Epidermal melanocyte (primary cell): ENCODE data around the gene SH3PXD2A.

Source experiments
- DNase-seq: peaks from one replicate; pipeline ENCODE4 v3.0.0; 2011; ENCODE audit warnings: low spot score; ENCODE audit not compliant: insufficient read length

SH3PXD2A gene

DNA sequence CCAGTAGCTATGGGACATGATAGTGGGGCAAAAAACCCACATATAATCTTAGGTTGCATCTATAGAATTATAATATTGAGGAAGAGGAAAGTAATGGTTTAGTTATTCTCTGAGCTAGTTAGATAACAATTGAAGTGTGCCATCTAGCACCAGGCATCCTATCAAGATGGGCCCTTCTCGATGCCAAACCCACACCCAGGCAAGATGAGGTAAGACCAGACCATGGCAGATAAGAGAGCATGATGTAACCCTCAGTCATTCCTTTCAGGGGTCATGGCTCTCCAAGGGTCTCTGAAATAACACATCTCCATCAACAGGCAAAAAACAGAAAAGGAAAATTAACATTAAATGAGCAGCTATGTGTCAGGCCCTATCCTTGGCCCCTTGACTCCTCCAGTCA lies 128.7 kb downstream of the SH3PXD2A start:
- no peak for DNase-seq

DNA sequence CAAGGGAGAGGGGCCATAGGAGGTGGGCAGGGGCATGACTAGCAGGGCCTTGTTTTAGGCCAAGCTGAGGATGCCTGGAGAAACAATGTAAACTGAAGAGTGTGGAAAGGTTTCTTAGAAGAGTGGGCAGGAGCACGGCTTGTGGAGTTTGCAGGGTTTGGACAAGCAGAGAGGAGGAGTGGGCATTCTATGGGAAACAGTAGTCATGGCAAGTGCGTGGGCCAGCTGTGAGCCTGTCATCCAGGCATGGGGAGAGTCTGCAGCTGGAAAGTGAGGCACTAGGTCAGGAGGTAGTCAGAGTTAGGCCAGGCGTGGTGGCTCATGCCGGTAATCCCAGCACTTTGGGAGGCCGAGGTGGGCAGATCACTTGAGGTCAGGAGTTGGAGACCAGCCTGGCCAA lies 130.1 kb downstream of the SH3PXD2A start:
- no peak for DNase-seq

DNA sequence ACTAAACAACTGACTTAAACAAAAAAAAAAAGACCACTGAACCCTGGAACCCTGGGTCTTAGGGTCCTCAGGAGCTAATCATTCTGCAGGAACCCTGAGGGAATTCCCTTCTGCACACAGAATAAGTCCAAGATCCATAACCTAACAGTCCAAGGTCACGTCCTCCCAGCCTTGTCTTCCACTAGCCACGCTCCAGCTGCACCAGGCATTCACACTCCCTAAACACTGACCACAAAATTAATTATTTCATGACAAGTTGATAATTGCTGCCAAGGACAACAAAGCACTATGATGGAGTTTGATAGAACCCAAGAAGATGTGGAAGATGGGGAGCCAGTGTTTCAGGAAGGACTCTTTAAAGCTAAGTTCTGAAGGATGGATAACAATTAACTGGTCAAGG lies 130.6 kb downstream of the SH3PXD2A start:
- no peak for DNase-seq

DNA sequence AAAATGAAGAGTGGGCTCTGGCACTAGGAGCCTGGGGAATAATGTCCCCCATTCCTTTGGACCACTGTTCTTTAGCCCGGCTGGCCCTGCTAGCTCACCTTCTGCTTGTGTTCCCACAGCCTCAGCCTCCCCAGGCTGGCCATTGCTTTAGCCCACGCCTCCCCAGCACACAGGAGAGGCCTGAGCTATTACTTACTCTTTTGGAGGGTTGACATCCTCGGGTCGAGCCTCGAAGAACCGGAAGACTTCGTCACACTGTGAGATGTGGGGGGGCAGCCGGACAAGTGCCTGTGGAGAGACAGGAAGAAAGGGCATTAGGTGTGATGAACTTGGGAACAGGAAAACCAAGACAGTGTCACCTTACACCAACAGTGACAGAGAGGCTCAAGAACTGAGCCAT lies 131.3 kb downstream of the SH3PXD2A start:
- no peak for DNase-seq

DNA sequence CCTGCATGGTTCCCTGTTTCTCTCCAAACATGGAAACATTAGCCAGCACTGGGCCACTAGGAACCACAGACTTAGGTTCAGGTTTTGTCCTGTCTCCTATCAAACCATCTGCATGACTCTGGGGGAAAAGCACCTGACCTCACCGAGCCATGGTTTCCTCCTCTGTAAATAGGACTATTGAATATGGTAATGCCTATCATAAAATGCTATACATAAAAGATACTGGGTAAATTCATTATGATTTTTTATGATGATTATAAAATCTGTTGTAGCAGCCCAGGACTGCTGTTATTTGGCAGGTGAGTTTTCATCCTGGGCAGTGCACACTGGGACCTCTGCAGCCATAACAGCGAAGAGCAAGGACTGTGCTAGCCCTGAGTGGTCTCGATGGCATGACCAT lies 131.8 kb downstream of the SH3PXD2A start:
- no peak for DNase-seq

DNA sequence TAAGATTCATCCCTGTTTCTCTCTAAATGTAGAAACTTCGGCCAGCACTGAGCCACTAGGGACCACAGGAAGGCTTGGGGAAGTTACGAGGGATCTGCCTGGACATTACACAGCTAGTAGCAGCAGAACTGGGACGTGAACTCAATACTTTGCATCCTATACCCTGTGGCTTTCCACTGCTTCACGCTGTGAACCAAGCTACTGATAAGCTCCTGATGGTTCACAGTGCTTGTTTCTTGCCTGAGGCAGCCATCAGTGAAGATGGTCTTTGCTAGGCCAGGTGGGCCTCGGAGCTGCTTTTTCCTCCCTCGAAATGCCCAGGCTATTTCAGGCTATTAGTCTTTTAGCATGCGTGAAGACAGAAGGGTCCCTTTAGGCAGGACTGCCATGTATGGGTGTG lies 132.7 kb downstream of the SH3PXD2A start:
- no peak for DNase-seq

DNA sequence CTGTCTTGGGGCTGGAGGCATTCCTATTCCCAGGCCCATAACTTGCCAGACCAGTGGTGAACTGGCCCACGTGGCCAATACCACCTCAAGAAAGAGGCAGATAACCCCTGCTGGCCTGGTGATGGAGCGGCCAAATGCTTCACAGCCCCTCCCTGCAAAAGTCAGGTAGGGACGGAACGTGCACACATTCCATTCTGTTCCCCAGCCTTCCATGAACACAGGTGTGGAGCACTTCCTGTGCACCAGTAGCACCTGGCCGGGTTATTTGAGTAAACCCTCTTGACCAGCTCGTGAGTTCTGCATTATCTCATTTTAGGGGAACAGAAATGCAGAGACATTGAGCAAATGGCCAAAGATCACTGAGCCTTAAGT lies 134.4 kb downstream of the SH3PXD2A start:
- no peak for DNase-seq

DNA sequence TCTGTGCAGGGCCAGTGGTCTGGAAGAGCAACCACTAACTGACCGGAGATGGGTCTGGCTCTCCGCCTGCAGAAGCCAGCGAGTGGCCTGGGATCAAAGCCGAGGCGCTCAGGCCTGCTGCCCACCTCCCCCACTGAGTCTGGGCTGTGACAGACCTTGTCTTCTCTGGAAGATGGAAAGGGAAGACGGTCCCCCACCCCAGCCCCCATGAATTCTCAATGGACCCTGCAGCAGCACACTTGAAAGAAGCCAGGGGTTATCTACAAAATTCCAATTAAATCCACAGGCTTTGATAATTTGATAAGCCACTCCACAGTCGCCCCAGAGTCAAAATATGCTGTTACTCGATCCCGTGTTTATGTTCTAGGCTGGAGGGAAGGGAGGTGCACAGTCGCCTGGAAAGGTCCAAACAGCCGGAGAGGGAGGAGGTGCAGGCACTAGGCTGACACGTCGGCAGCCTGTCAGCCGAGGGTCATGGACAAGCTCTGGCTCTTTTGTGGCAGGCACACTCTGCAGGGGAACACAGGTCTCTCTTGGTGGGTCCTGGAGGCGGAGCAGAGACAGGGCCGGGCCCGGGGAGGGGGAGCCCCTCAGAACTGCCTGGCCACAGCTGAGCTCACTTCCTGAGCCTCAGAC lies 134.9 kb downstream of the SH3PXD2A start:
- DNase-seq, result no peak

DNA sequence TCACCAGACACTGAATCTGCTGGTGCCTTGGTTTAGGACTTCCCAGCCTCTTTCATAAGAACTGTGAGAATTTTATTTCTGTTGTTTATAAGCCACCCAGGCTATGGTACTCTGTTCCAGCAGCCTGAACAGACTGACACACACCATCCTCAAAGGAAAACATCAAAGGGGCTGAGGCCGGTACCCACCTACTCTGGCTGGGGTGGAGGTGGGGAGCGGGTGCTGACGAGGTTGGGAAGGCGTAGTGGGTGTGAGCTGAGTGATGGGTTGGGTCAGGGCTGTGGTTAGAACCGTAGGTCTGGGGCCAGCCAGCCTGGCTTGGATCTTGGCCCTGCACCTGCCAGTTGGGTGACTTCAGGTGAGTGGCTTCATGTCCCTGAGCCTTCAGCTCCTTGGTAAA lies 136.3 kb downstream of the SH3PXD2A start:
- DNase-seq, result no peak

DNA sequence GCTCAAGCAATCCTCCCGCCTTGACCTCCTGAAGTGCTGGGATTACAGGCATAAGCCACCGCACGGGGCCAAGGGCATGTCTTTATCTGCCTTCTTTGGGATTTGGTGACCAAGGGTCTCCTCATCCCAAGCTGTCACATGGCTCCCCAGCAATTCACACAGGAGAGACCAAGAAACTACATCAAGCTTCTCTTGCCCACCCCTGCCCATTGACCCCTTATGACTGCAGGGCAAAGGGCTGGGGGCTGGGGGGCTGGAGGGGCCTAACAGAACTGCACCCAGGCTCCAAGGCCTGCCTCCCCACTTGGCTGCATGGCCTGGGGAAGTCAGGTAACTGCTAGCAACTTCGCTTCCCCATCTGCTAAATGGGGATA lies 137.1 kb downstream of the SH3PXD2A start:
- DNase-seq, result no peak

DNA sequence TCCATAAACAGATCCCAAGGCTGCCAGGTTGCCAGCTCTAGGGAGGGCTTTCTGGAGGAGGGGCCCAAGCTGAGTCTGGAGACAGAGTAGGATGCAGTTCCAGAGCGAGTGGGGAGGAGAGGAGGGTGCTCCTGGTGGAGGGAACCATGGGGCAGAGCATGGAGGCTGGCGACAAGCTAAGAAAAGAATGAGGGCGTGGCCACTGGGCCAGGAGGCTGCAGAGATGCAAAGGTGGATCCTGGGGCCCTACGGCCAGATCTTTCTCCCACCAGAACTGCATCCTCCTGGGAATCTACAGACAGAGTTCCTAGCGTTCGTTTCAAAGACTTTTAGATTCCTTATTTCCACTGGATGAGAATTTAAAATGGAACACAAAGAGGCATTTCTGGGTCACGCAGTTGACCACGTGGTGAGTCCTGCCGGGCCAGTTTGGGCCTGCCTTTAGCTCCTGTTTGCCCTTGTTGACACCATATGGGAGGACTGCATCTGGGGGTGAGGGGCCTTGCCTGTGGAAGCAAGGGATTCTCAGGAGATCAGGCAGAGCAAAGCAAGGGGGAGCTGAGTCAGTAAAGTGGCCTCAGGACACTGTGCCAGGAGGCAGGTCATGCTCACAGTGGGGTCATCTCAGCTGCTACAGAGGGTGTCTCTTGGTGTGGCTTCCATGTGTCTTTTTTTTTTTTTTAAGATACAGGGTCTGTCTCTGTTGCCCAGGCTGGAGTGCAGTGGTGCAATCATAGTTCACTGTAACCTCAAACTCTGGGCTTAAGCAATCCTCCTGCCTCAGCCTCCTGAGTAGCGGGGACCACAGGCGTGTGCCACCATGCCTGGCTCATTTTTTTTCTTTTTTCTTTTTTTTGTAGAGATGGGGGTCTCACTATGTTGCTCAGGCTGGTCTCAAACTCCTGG lies 137.8 kb downstream of the SH3PXD2A start:
- no peak for DNase-seq

DNA sequence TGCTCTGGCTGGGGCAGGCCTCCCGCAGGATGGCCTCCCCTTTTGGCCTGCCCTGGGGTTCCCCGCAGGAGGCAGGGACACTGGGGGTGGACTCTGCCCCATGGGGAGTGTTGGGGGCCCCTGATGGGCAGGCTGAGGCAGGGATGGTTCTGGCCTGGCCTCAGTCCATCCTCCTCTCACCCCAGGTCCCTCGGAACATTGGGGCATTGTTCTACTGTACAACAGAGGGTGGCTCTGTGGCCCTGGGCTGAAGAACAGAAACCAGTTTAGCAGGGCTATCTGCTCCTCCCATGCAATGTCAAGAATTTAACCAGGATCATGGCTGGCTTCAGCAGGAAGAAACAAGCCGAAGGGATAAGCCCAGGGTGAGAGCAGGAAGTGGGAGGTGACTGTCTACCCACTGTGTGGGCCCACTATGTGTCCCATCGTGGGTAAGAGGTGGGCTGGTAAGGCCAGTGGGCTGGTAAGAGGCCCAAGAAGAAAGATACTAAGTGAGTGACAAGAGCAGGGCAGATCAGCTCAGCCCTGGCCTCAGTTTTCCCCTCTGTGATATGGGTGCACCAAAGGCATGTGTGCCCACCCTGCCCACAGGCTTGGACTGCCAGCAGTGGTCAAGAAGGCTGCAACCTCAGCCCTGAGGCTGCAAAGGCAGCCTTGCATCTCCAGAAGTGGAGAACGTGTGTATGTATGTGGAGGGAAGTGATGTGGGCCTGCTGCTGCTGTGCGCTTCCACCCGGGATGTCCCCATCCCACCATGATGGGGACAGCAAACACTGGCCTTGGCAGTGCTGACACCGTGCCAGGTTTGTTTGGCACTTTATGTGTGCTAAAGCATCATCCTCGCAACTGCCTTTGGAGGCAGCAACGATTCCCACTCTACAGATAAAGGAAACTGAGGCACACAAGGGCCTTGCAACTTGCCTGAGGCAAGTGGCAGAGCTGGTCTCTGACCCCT lies 138.9 kb downstream of the SH3PXD2A start:
- peak; percentile 44 for DNase-seq

DNA sequence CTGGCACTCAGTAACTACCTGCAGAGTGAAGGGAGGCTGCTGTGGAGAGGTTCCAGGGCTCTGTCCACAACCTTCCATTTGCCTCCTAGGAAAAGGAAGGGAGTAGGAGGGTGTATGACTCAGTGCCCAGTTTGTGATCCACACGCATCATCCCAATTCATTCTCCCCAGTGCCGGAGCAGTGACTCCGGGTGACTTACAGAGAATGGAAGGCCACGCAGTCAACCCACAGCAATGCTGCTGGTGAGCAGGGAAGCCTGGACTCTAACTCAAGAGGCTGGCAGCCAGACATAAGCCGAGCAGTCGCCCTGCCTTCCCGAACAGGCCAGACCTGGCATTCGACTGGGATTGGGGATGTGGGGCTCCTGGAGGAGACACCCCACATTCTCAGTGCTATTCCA lies 139.9 kb downstream of the SH3PXD2A start:
- DNase-seq, result peak; percentile 59

DNA sequence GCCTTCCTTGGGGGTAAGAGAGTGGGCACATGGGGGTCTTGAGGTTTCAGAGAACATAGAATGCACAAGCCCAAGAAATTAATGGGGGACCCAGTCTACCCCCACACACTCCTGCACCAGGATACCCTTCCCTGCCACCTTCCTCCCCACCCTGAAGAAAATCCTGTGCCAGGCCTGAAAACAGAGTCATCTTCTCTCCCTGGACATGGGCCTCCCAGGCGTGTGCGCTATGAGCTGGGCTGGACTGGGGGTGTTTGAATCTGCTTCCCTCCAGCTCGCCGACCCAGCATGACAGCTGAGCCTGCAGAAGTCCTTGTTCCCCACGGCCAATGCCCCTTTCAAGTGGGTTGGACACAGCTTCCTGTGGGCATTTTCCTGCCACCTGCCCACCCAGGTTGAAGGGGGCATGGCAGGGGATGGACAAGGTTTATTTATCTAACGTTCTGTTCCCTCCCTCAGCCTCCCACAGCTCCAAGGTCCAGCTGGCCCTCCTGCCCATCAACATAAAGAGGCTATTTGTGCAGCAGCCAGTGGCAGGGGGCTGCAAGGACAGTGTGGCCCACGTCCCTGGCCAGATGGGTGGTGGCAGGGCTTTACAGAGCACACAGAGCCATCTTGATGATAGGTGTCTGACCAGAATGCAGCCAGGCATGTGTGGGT lies 141.0 kb downstream of the SH3PXD2A start:
- DNase-seq, result no peak

DNA sequence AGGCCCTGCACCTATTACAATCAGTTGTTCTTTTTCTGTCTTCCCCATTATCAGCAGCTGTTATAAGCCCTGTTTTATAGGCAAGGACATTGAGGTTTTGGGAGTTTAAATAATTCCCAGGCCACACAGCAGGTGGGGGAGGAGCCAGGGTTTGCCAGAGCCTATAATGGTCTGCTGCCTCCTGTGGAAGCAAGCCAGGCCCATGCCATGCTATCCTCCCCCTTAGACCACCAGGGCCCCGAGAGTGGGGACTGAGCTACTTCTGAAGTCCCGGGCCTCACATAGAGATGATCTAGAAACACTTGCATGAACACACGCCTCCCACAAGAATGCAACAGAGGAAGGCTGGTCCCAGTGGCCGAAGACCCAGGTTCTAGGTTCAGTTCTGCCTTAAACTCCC lies 141.7 kb downstream of the SH3PXD2A start:
- no peak for DNase-seq

DNA sequence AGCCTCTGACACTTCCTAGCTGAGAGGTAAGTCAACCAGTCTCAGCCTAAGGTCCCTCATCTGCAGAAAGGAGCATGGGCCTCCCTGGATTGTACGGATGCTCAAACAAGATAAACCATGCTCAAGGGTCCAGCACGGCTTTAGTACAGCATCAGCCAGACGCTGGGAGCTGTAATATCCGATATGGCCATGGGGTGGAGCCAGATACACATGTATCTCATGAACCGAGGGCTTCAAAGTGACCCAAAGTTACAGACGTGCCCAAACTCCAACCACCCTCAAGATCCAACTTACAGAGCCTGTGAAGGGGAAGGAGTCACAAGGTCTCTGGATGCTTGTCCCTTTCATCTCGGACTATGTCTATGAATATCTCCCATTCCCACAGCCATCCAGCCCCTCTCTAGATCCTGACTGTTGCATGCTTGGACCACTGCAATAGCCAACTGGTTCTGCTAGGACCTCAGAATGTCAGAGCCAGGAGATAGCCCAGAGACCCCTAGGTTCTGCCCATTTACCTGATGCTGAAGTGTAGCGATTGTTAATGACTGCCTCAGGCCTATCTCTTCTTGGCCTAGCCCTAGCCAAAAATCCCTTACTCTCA lies 142.4 kb downstream of the SH3PXD2A start:
- DNase-seq, result peak; percentile 76

DNA sequence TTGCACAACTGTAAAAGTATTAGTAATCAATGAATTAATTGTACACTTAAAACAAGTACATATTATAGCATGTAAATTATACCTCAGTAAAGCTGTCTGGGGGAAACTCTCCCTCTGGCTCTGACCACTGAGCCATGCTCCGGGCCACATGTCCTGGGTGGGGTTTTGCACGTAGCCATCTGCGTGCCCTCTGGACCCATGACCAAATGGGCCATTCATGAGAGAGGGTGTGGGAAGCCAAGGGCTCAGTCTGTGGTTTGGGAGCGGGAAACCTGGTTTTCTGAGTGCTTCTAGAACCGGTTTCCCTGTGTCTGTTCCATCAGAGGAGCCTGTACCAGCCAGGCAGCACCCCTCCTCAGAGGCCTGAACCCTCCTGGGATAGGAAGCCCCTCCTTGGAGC lies 143.2 kb downstream of the SH3PXD2A start:
- DNase-seq, result peak; percentile 80

DNA sequence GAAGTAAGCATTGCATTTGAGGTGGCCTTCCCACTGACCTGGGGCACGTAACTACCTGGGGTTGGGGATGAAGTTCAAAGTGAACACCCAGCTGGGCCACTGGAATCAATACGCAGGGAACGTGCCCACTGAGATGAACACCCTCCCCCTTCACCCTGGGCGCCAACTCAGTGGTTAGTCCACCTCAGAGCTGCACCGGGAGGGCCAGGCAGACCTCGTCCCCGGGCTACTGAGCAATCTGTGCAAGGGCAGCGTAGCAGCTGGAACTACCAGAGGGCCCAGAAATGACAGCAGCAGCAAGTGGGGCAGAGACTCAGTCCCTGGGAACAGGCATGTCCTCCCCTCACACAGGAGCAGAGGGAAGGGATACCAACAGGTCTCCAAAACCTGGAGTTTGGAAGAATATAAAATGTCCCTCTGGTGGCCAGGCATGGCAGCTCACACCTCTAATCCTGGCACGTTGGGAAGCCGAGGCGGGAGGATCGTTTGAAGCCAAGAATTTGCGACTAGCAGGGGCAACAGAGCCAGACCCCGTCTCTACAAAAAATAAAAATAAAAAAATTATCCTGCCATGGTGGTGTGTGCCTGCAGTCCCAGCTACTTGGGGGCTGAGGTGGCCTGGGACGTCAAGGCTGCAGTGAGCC lies 143.9 kb downstream of the SH3PXD2A start:
- DNase-seq, result no peak

DNA sequence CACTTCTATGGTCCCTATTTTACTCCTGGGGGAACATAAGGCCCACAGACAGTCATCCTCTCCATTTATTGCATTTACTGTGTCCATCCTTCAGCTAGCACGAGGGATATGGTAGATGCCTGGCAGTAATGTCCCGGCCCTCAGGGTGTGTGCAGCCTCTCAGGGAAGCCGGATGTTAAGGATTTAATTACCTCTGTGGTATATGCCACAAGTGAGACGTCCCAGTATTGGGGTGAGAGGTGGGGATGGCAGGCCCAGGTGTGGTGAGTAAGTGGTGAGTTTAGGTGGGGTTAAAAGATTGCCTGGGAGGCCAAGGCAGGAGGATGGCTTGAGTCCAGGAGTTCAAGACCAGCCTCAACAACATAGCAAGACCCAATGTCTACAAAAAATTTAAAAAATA lies 144.9 kb downstream of the SH3PXD2A start:
- DNase-seq, result no peak

DNA sequence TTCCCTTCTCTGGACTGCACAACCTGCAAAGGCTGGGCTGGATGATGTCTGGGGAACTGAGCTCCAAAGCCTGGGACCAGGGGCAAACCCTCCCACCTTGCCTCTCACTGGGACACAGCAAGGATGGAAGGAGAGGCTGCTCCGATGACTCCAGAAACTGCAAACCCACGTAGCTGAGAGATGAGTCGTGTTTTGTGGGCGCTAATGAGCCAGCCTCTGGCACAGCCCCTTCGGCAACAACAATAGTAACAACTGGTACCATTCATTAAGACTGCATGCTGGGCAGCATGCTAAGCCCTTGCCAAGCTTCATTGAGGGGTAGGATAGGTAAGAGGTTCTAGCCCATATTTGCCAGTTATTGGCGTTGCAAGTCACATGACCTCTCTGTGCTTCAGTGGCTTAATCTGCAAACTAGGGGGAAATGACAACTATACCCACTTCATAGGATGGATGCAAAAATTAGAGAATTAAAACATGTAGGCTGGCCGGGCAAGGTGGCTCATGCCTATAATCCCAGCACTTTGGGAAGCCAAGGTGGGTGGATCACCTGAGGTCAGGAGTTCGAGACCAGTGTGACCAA lies 145.9 kb downstream of the SH3PXD2A start:
- DNase-seq, result no peak
